H1 (cell line): ENCODE data around the gene SLC16A6. TPM values are rescaled to one million over a fixed set of nuclear protein-coding genes. Genes with fewer than 3 reads are reported as not detected.

Experiments used
- CTCF ChIA-PET: fragments of 300-600 bp; sonication (Branson Sonifier 250); formaldehyde crosslinking; loops from one replicate; lab custom pipeline; 2021; ENCODE audit not compliant: partially characterized antibody; lab: Charles Lee
- POLR2A ChIA-PET: fragments of 300-600 bp; sonication (Branson Sonifier 250); formaldehyde crosslinking; loops from one replicate; lab custom pipeline; 2021; ENCODE audit warnings: inconsistent platforms; ENCODE audit not compliant: partially characterized antibody; lab: Charles Lee
- DNase-seq, 2 experiments: peaks; one replicate each; pipeline versions ENCODE4 v3.0.0 to v3.0.0-alpha.2; 2010 to 2022; ENCODE audit warnings: low spot score in 2 of 2, low read depth in 1 of 2, mixed read lengths in 1 of 2
- FAIRE-seq: peaks from 2 replicates; lab custom pipeline; 2011; peaks lifted over from hg19 to GRCh38; lab: Jason Lieb, UNC
- H2AFZ ChIP-seq: 2 replicates; pipeline ENCODE4 v1.8.1; 2012; ENCODE audit warnings: low read length, inconsistent platforms
- H2AK5ac ChIP-seq: 2 replicates; pipeline ENCODE4 v1.6.1; 2013; ENCODE audit warnings: low read depth, low read length
- H2BK120ac ChIP-seq: replicated peaks from 2 replicates; pipeline ENCODE3; 2013; ENCODE audit warnings: low read depth, low read length, inconsistent platforms
- H2BK12ac ChIP-seq: 2 replicates; pipeline ENCODE4 v1.6.1; 2013; ENCODE audit warnings: low read depth, low read length
- H2BK15ac ChIP-seq: 2 replicates; pipeline ENCODE4 v1.6.1; 2013; ENCODE audit warnings: low read length
- H2BK20ac ChIP-seq: 2 replicates; pipeline ENCODE4 v1.6.1; 2013; ENCODE audit warnings: low read length
- H2BK5ac ChIP-seq: 2 replicates; pipeline ENCODE4 v1.6.1; 2013; ENCODE audit warnings: low read depth, low read length
- H3K14ac ChIP-seq: 2 replicates; pipeline ENCODE4 v1.6.1; 2013; ENCODE audit warnings: inconsistent platforms; ENCODE audit not compliant: insufficient read length
- H3K18ac ChIP-seq: 2 replicates; pipeline ENCODE4 v1.6.1; 2013; ENCODE audit warnings: low read length; ENCODE audit errors: extremely low read depth
- H3K23ac ChIP-seq: 2 replicates; pipeline ENCODE4 v1.6.1; 2013; ENCODE audit warnings: inconsistent platforms; ENCODE audit not compliant: insufficient read length
- H3K23me2 ChIP-seq: 2 replicates; pipeline ENCODE4 v1.6.1; 2013; ENCODE audit warnings: low read depth, low read length
- H3K27ac ChIP-seq: 2 replicates; pipeline ENCODE4 v1.6.1; 2011; ENCODE audit warnings: low read depth, low read length, inconsistent platforms
- H3K27me3 ChIP-seq, 4 experiments: replicated peaks in 1 of 4; 1 replicate in 1 of 4; 2 replicates in 3 of 4; pipeline versions ENCODE4 v1.6.1 to v1.8.1; 2011 to 2013; ENCODE audit warnings: low read length in 3 of 4, mild to moderate bottlenecking in 3 of 4, inconsistent platforms in 2 of 4, mixed read lengths in 2 of 4, moderate library complexity in 1 of 4; ENCODE audit not compliant: control insufficient read depth in 3 of 4, insufficient read depth in 3 of 4; ENCODE audit errors: extremely low read depth in 1 of 4
- H3K36me3 ChIP-seq, 4 experiments: 2 replicates each; pipeline versions ENCODE4 v1.6.1 to v1.8.1; 2011 to 2013; ENCODE audit warnings: mild to moderate bottlenecking in 4 of 4, low read length in 3 of 4, moderate library complexity in 2 of 4, control low read depth in 1 of 4, inconsistent platforms in 1 of 4; ENCODE audit not compliant: insufficient read depth in 4 of 4, control insufficient read depth in 2 of 4
- H3K4ac ChIP-seq: replicated peaks from 2 replicates; pipeline ENCODE3; 2013; ENCODE audit warnings: low read length, low read depth, mixed read lengths, inconsistent platforms; ENCODE audit not compliant: insufficient read length
- H3K4me1 ChIP-seq, 4 experiments: replicated peaks in 1 of 4; 1 replicate in 1 of 4; 2 replicates in 3 of 4; pipeline versions ENCODE4 v1.6.1 to v1.8.1; 2011 to 2013; ENCODE audit warnings: low read length in 3 of 4, inconsistent platforms in 2 of 4, mixed read lengths in 1 of 4; ENCODE audit not compliant: insufficient read depth in 4 of 4, control insufficient read depth in 3 of 4
- H3K4me2 ChIP-seq, 2 experiments: 2 replicates each; pipeline versions ENCODE4 v1.6.1 to v1.8.1; 2011 to 2013; ENCODE audit warnings: low read depth in 2 of 2, low read length in 2 of 2, control low read depth in 1 of 2, inconsistent platforms in 1 of 2, mild to moderate bottlenecking in 1 of 2; ENCODE audit not compliant: insufficient read depth in 1 of 2
- H3K4me3 ChIP-seq, 4 experiments: fragments of 200-600, 300-600 bp in 1 of 4; sonication (generic), shearing (Covaris generic), sonication (Bioruptor Twin) in 1 of 4; 2 replicates each; pipeline versions ENCODE4 v1.5.1 to v1.8.1; 2011 to 2016; ENCODE audit warnings: low read length in 4 of 4, low read depth in 3 of 4, control low read depth in 2 of 4, inconsistent platforms in 2 of 4, mild to moderate bottlenecking in 2 of 4, mixed read lengths in 1 of 4, moderate library complexity in 1 of 4; ENCODE audit not compliant: insufficient read depth in 2 of 4; ENCODE audit errors: extremely low read depth in 1 of 4
- H3K56ac ChIP-seq: replicated peaks from 2 replicates; pipeline ENCODE3; 2013; ENCODE audit warnings: low read depth, mild to moderate bottlenecking, mixed read lengths, low read length, inconsistent platforms; ENCODE audit not compliant: insufficient read length
- H3K79me1 ChIP-seq: 2 replicates; pipeline ENCODE4 v1.6.1; 2013; ENCODE audit warnings: low read depth, low read length, control low read depth
- H3K79me2 ChIP-seq, 2 experiments: 2 replicates each; pipeline versions ENCODE4 v1.6.1 to v1.8.1; 2012 to 2013; ENCODE audit warnings: low read length in 2 of 2, mild to moderate bottlenecking in 2 of 2, inconsistent platforms in 1 of 2; ENCODE audit not compliant: insufficient read depth in 2 of 2, control insufficient read depth in 1 of 2
- H3K9ac ChIP-seq, 4 experiments: replicated peaks in 1 of 4; 1 replicate in 1 of 4; 2 replicates in 3 of 4; pipeline versions ENCODE4 v1.6.1 to v1.8.1; 2011 to 2013; ENCODE audit warnings: low read depth in 3 of 4, low read length in 3 of 4, control low read depth in 2 of 4, mild to moderate bottlenecking in 2 of 4, moderate library complexity in 2 of 4, inconsistent platforms in 1 of 4; ENCODE audit errors: extremely low read depth in 1 of 4
- H3K9me3 ChIP-seq, 2 experiments: 2 replicates each; pipeline versions ENCODE4 v1.6.1 to v1.8.1; 2012 to 2013; ENCODE audit warnings: mild to moderate bottlenecking in 2 of 2, moderate library complexity in 2 of 2, control low read depth in 1 of 2, inconsistent platforms in 1 of 2, low read depth in 1 of 2, low read length in 1 of 2, mixed read lengths in 1 of 2; ENCODE audit not compliant: insufficient read depth in 2 of 2
- H4K20me1 ChIP-seq, 2 experiments: replicated peaks in 1 of 2; 2 replicates each; pipeline versions ENCODE3 to v1.8.1; 2011 to 2013; ENCODE audit warnings: inconsistent platforms in 2 of 2, low read length in 2 of 2, mild to moderate bottlenecking in 1 of 2; ENCODE audit not compliant: insufficient read depth in 2 of 2, control insufficient read depth in 1 of 2
- H4K5ac ChIP-seq: 2 replicates; pipeline ENCODE4 v1.6.1; 2013; ENCODE audit warnings: low read length, low read depth, mixed read lengths, inconsistent platforms; ENCODE audit not compliant: insufficient read length
- H4K8ac ChIP-seq: 2 replicates; pipeline ENCODE4 v1.8.0; 2013; ENCODE audit warnings: mild to moderate bottlenecking, moderate library complexity, low read length, inconsistent platforms; ENCODE audit not compliant: insufficient read depth; ENCODE audit errors: extremely low read depth
- H4K91ac ChIP-seq: replicated peaks from 2 replicates; pipeline ENCODE3; 2013; ENCODE audit warnings: low read length, mixed read lengths, inconsistent platforms; ENCODE audit not compliant: insufficient read length
- CEBPB ChIP-seq: IDR thresholded peaks from 2 replicates; pipeline ENCODE4 v1.6.1; 2012; ENCODE audit warnings: low read depth, low read length
- CTCF ChIP-seq, 3 experiments: IDR thresholded peaks; 1 replicate in 2 of 3; 2 replicates in 1 of 3; pipeline versions ENCODE4 v1.5.1 to v1.6.1; 2011; ENCODE audit warnings: low read length in 3 of 3, mild to moderate bottlenecking in 3 of 3, inconsistent platforms in 2 of 3, low read depth in 1 of 3, moderate library complexity in 1 of 3; ENCODE audit not compliant: insufficient read depth in 1 of 3; ENCODE audit errors: control extremely low read depth in 1 of 3
- EGR1 ChIP-seq: IDR thresholded peaks from 2 replicates; pipeline ENCODE4 v1.6.1; 2011; ENCODE audit warnings: low read depth, low read length, borderline replicate concordance
- MAFK ChIP-seq: IDR thresholded peaks from 2 replicates; pipeline ENCODE4 v1.6.1; 2012; ENCODE audit warnings: low read depth, mild to moderate bottlenecking, improper control_type of control experiment, low read length
- RAD21 ChIP-seq, 2 experiments: IDR thresholded peaks in 1 of 2; conservative IDR thresholded peaks in 1 of 2; 2 replicates each; pipeline ENCODE4 v1.6.1; 2011; ENCODE audit warnings: low read depth in 2 of 2, low read length in 2 of 2, improper control_type of control experiment in 1 of 2, inconsistent platforms in 1 of 2, mild to moderate bottlenecking in 1 of 2, moderate library complexity in 1 of 2
- TAF7 ChIP-seq: optimal IDR thresholded peaks from 2 replicates; pipeline ENCODE3; 2011; ENCODE audit warnings: low read depth, mild to moderate bottlenecking, inconsistent platforms, low read length, moderate library complexity, borderline replicate concordance
- WGBS, 2 experiments: shearing (Covaris generic) in 1 of 2; methylation state at CpG; one replicate each; pipeline versions ENCODE4 v1.1.6 to v1.1.7; 2013 to 2015; ENCODE audit warnings: low lambda C conversion rate in 2 of 2, mixed read lengths in 2 of 2, inconsistent platforms in 1 of 2, low coverage in 1 of 2, missing lambda C conversion rate in 1 of 2; ENCODE audit not compliant: insufficient replicate concordance in 2 of 2, insufficient coverage in 1 of 2, insufficient read length in 1 of 2; ENCODE audit errors: extremely low coverage in 1 of 2, missing lambda C conversion rate in 1 of 2; 5-methylcytosine and 5-hydroxymethylcytosine counted together
- polyA plus RNA-seq, 7 experiments: library from polyadenylated mRNA; depleted of rRNA in 3 of 7; stranded (reverse) in 5 of 7; unstranded in 2 of 7; fragments of >200 nt in 5 of 7; fragments of 200-250 nt in 2 of 7; gene quantifications; 1 replicate in 5 of 7; 2 replicates in 1 of 7; 4 replicates in 1 of 7; pipeline versions ENCODE4 v1.2.1 to v1.2.3, GENCODE V29; 2011 to 2013; ENCODE audit warnings: missing spikeins in 2 of 7, mixed read lengths in 2 of 7
- total RNA-seq: library from RNA; stranded (reverse); fragmentation: NEBNext Ultra II Directional; extraction: Animal tissue kit (Norgen Biotek cat#: 25700); gene quantifications from 2 replicates; pipeline ENCODE4 v1.2.1, GENCODE V29; 2021

Gene SLC16A6
- total and polyA plus RNA-seq, 2 of the 8 experiments (the other 6 are each of a cell fraction or from before 2014, with no cell fraction given), result 0.17 to 0.22 TPM

DNA sequence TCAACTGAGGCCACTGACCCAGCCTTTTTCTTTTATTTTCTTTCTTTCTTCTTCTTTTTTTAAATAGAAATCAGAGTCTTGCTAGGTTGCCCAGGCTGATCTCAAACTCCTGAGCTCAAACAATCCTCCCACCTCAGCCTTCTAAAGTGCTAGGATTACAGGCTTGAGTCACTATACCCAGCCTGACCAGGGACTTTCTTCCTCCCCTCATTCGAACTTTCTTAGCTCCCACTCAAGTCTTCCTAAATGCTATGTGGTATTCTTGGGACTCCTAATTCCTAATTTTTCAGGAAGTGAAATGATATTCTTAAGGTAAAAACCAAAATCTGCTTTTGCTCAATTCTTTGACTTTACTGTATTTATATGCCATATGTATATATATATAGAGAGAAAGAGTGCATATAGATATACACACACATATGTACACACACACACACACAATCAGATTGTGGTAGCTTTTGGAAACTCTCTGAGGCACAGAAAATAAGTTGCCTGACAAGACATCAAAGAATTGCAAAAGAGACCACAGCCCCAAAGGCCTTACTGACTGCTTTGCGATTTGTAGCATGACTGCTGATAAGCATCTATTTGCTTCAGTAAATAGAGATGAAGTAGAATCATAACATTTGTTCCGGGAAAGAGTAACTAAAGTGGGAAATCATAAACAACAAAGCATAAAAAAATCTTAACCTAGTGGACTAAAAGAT is 52.6 kb downstream of the SLC16A6 start:
- Histone ChIP-seq H3K23me2 (no peaks in the 10 kb centered on the region), H4K91ac (no peak overlapping the region), H3K4me1 (peaks cover 0 to 6% (median 0%) of the 10 kb centered on the region in 4 experiments; a peak in 2 of 7 replicates), H3K79me2 (no peaks in the 10 kb centered on the region), H2BK15ac (no peak overlapping the region), H4K20me1 (no peaks in the 10 kb centered on the region), H2AFZ (no peak overlapping the region), H3K4ac (no peak overlapping the region), H3K4me3 (no peak overlapping the region), H3K36me3 (no peaks in the 10 kb centered on the region), H3K27me3 (no peaks in the 10 kb centered on the region), H2BK20ac (no peak overlapping the region), H2BK120ac (no peak overlapping the region), H2BK5ac (no peak overlapping the region), H3K27ac (no peak overlapping the region), H2BK12ac (no peak overlapping the region), H3K9ac (no peak overlapping the region), H3K18ac (no peak overlapping the region), H3K14ac (no peak overlapping the region), H3K9me3 (no peaks in the 10 kb centered on the region), H2AK5ac (no peak overlapping the region), H3K23ac (no peak overlapping the region), H4K8ac (no peak overlapping the region), H3K56ac (no peak overlapping the region), H3K79me1 (no peaks in the 10 kb centered on the region), H4K5ac (no peak overlapping the region), H3K4me2 (no peak overlapping the region)
- TF ChIP-seq CEBPB, result no peak
- no peak for TF ChIP-seq EGR1
- no peak for TF ChIP-seq RAD21 (IDR thresholded peaks at IDR 0.05 in 1 of 2, conservative IDR thresholded peaks at IDR 0.05 in 1 of 2; ENCODE audit: low read depth in 2 of 2, low read length in 2 of 2)
- TF ChIP-seq CTCF (IDR thresholded peaks at IDR 0.05; ENCODE audit: control extremely low read depth in 1 of 3, insufficient read depth in 1 of 3, low read depth in 1 of 3, low read length in 3 of 3), result no peak
- TF ChIP-seq TAF7, result no peak
- TF ChIP-seq MAFK, result no peak
- FAIRE-seq (no peak), DNase-seq (peak in 1 of 2 experiments; percentile 6)
- POLR2A ChIA-PET, result no interaction called here
- 86% methylated on average over 3 of the region's 3 CpGs; no CpG with 5 or more reads in 1 of the 2 experiments for WGBS, 2 experiments
- CTCF ChIA-PET, result interaction anchor here (0.8 to 2.4 kb wide), 4 partner anchors 25 to 161 kb away, joined by 4 to 5 read pairs (median 5); no protein-coding TSS in a partner anchor
